HG03175 (cell line): ENCODE measurements around the gene CDC73.
"Not testable (repeated sequence)": the region's sequence is repeated elsewhere in the genome, so short reads cannot be mapped to it uniquely, and the experiment has no call there.

ENCODE experiments used
- ATAC-seq: cut with Tn5 transposase; IDR thresholded peaks from one replicate; pipeline ENCODE4 v1.9.1; 2021; ENCODE audit warnings: mild to moderate bottlenecking, moderate library complexity; ENCODE audit not compliant: unreplicated experiment

CDC73 gene

DNA sequence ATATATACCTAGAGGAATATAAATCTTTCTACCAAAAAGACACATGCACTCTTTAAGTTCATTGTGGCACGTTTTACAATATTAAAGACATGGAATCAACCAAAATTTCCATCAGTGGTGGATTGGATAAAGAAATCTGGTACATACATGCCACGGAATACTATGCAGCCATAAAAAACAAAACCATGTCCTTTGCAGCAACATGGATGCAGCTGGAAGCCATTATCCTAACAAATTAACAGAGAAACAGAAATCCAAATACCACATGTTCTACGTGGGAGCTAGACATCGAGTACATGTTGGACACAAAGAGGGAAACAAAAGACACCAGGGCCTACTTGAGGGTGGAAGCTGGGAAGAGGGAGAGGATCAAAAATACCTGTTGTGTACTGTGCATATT lies 97.6 kb downstream of the CDC73 start:
- ATAC-seq, result no peak

- no peak for ATAC-seq
Observed at GRCh38 chr1:193221651-193222050, 99.8 kb downstream of the CDC73 start.

- ATAC-seq, result no peak
Observed at GRCh38 chr1:193222056-193222615, 100.3 kb downstream of the CDC73 start.

GRCh38 chr1:193229136-193229535 lies 107.3 kb downstream of the CDC73 start:
- ATAC-seq, result no peak

DNA sequence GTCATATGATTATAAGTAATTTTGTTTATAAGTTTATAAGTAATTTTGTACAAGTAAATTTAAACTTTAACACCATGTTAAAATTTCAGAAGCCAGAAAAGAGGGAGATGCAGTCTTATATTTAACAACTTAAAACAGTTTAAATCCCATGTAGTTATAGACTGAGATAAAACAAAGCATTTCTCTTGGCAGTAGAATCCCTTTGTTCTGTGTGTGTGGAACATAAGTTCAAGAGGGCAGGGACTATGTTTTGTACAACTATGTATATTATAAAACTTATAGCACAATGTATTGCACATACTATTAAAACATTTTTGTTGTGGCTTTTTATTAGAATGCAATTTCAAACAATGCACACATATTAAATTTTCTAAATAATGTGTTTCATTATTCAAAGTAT lies 109.3 kb downstream of the CDC73 start:
- not testable (repeated sequence) for ATAC-seq

GRCh38 chr1:193234530-193234929 lies 112.7 kb downstream of the CDC73 start:
- ATAC-seq, result no peak

DNA sequence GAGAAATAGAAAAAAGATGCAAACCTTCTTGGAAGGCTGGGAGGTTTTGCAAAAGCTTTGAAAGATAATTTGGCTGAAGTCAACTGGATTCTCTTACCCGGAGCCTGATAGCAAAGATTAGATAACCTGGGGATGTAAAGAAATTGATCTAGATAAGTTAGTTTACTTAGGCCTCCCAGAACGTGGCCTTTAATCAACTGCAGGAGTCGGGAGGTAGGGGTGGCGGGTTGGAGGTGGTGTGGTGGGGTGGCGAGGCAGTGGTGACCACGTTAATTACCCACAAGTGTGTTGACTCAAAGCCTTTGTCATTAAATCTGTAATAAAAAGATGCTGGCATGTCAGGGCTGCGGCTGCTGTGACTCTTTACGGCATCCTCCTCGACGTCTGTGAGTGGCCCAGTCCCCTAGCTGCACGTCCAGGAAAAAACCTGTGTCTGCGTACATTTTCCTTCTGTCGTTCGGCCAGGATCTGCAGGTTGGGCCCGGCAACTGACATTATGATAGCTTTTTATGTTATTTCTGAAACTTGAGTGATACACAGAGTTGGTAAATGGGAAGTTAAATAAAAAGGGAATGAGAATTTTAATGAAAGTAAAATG lies 115.6 kb downstream of the CDC73 start:
- ATAC-seq, result no peak

DNA sequence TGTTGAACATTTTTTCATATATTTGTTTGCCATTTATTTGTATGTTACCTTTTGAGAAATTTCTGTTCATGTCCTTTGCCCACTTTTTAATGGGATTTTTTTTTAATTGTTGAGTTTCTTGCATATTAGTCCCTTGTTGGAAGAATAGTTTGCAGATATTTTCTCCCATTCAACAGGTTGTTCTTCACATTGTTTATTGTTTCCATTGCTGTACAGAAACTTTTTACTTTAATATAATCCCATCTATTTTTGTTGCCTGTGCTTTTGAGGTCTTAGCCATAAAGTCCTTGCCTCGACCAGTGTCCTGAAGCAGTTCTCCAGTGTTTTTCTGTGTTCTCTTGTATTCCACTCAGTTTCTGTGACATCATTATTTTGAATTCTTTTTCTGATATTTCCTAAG lies 118.8 kb downstream of the CDC73 start:
- ATAC-seq, result no peak

- peak; percentile 50 for ATAC-seq
Observed at GRCh38 chr1:193241132-193241827, 119.4 kb downstream of the CDC73 start.

GRCh38 chr1:193242000-193242399 lies 120.2 kb downstream of the CDC73 start:
- no peak for ATAC-seq

DNA sequence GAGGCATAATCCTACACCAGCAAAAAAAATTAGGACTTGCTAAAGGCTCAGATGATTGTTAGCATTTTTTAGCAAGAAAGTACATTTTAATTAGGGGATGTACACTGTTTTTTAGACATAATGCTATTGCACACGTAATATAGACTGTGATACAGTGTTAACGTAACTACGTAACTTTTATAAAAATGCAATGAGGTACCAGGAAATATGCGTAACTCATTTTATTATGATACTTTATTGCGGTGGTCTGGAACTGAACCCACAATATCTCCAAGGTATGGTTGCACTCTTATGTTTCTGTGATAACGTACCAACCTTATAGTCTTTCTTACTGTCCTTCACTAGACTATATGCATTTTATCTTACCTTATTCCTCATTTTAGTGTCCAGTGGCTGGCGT lies 127.4 kb downstream of the CDC73 start:
- ATAC-seq, result no peak

DNA sequence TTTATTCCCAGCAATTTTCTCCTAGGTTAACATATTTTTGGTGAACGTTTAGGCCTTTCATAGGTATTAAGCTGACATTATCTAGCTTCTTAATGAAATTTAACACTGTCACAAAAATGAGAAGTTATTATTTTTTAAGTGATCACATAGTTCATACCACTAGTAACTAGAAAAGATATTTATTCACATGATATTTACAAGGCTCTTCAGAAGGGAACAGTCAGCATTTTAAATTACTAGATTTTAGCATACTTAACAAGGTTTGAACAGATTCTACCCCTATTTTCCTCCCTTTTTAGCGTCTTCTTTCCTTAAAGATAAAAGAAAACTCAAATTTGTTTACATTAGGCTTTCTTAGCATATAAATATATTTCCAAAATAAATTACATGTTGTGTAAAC lies 130.1 kb downstream of the CDC73 start:
- ATAC-seq, result no peak

DNA sequence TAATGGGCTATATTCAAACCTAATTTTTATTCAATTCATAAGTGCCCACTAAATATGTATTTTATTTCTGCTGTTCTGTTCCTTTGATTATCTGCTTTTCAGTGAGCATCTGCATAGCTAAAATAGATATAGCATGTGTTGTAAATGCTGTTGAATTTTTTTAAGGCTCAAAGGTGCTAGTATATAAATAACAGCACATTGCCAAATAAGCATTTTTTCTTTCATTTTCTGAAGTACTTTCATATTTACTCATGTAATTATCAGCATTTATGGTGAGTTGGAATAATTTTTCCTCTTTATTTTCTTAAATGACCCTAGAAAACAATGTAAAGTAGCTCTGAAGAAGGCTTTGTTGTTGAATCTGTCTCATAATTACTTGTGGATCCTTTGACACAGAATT lies 134.2 kb downstream of the CDC73 start:
- no peak for ATAC-seq

GRCh38 chr1:193259636-193260035 lies 137.8 kb downstream of the CDC73 start:
- no peak for ATAC-seq

GRCh38 chr1:193260056-193260745 lies 138.4 kb downstream of the CDC73 start:
- ATAC-seq, result no peak

DNA sequence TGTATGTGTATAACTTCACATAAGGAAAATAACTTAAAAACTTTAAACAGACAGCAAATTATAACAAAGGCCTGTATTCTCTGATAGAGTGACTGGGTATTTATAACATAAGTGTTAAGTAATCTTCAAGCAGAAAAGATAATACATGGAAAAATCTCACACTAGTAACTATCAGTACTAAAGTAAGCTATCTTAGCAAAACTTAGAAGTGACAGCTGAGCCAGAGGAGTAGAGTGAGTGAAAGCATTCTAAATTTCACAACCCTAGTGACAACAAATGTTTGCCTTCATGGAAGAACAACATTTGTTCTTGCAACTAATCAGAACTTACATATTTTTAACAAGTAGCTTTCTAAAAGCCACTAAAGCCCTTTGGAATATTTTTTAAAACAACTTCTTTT lies 139.1 kb downstream of the CDC73 start:
- ATAC-seq, result no peak

DNA sequence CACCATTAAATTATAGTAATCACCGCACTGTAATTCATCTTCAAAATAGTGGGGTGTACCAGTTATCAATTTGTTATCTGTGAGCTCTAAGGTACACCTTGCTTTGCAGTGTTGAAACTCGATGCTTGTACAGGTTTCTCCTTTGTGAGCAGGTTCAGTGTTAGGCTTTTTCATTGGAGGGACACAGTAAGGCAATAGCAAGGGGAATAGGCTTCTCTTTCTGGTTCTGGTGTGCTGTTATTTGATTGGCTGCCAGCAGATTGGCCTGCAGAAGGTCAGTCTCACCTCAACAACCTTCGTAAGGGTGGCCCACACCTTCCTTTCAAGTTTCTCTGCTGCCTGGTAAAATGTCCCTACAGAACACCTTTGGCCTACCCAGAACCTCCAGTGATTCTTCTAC lies 140.8 kb downstream of the CDC73 start:
- no peak for ATAC-seq

GRCh38 chr1:193264313-193265065 lies 142.7 kb downstream of the CDC73 start:
- no peak for ATAC-seq

DNA sequence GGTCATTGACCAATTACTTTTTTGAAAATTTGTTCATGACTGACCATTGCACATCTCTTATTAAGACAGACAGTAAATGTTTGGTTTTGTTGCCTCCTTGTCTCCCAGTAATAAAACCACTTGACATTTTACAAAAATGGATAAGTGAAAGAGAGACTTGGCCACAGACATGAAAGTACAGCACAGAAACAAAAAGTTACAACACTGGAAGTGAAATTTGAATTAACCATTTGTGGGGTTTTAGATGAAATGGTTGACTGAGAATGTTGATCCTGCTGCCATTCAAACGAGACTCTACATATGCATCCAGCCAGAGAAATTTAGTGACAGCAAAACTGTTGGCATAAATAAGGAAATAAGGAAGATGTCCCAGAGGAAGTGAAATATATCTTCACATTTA lies 143.9 kb downstream of the CDC73 start:
- peak; percentile 52 for ATAC-seq

DNA sequence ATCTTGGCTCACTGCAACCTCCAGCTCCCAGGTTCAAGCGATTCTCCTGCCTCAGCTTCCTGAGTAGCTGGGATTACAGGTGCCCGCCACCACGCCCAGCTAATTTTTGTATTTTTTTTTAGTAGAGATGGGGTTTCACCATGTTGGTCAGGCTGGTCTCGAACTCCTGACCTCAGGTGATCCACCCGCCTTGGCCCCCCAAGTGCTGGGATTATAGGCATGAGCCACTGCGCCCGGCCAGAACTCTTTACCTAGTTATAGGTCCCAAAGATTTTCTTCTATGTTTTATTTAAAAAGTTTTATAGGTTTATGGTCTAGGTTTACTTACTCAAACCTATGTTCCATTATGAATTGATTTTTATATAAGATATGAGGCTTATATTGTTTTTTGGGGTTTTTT lies 145.0 kb downstream of the CDC73 start:
- not testable (repeated sequence) for ATAC-seq

GRCh38 chr1:193270996-193271395 lies 149.2 kb downstream of the CDC73 start:
- peak; percentile 94 for ATAC-seq
